ENCODE data around the gene SPEG.

- TF ChIP-seq CTCF (IDR thresholded peaks at IDR 0.05) (peak; percentile 17 to 62 (median 45)), POLR2A (IDR thresholded peaks at IDR 0.05) (no peak)
Observed at GRCh38 chr2:219495531-219496122, 61.0 kb downstream of the SPEG start.

All from body of pancreas (tissue), 4 donors.